HL-60 (cell line): ENCODE data around the gene MYOM3.

ENCODE experiments used
- DNase-seq, 2 experiments: peaks; one replicate each; pipeline ENCODE4 v3.0.0-alpha.2; 2010 to 2020; ENCODE audit warnings: low read depth in 1 of 2, low spot score in 1 of 2
- H3K27ac ChIP-seq: fragments of 250-450 bp; sonication (Bioruptor Pico); replicated peaks from 2 replicates; pipeline ENCODE4 v1.5.1; 2020; ENCODE audit warnings: mild to moderate bottlenecking, moderate library complexity
- H3K27me3 ChIP-seq: fragments of 250-450 bp; sonication (Bioruptor Pico); 2 replicates; pipeline ENCODE4 v1.5.1; 2021; ENCODE audit warnings: mild to moderate bottlenecking, moderate library complexity; ENCODE audit not compliant: insufficient read depth, poor library complexity, severe bottlenecking
- H3K4me3 ChIP-seq: replicated peaks from 2 replicates; pipeline ENCODE4 v1.5.1; 2011; ENCODE audit warnings: mild to moderate bottlenecking, control low read depth, low read length; ENCODE audit not compliant: insufficient read depth
- CTCF ChIP-seq: IDR thresholded peaks from one replicate; pipeline ENCODE4 v1.5.1; 2011; ENCODE audit warnings: low read length, control low read depth, inconsistent platforms; ENCODE audit not compliant: insufficient read depth
- GABPA ChIP-seq: IDR thresholded peaks from 2 replicates; pipeline ENCODE4 v1.6.1; 2012; ENCODE audit warnings: low read depth
- POLR2AphosphoS5 ChIP-seq: IDR thresholded peaks from 2 replicates; pipeline ENCODE4 v1.6.1; 2012; ENCODE audit warnings: low read depth
- REST ChIP-seq: IDR thresholded peaks from 2 replicates; pipeline ENCODE4 v1.6.1; 2012; ENCODE audit warnings: low read depth; ENCODE audit not compliant: insufficient replicate concordance
- SPI1 ChIP-seq: IDR thresholded peaks from 2 replicates; pipeline ENCODE4 v1.6.1; 2012; ENCODE audit warnings: low read depth, mild to moderate bottlenecking, borderline replicate concordance

MYOM3 gene

DNA sequence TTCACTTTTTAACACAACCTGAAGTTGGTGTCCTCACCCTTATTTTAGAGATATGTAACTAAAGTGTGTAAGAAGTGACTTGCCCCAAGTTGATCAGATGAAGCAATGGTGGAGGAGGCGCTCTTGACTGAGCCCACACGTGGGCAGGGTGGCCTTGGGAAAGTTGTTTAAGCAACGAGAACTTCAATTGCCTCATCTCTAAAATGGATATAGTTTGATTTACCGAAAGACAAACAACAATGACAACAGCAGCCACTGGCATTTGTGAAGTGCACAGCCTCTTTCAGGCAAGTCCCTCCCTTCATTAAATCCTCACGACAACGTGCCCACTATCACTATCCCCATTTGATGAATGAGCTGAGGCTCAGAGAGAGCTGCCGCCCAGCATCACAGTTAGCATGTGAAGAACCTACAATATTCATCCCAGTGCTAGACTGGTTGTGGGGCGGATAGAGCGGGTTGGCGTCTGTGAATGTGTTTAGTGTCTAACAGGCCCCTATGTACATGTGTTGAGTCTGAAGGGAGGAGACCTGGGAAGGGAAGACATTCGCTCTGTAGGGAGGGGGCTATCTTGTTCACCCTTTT is 28.0 kb upstream of the MYOM3 start:
- no peak overlapping the region for H3K27ac ChIP-seq
- TF ChIP-seq REST (no peak), CTCF (no peak), GABPA (no peak), SPI1 (no peak), POLR2AphosphoS5 (no peak)
- DNase-seq = no peak
- no peak overlapping the region for H3K4me3 ChIP-seq
- peaks cover 3% of the 10 kb centered on the region for H3K27me3 ChIP-seq

DNA sequence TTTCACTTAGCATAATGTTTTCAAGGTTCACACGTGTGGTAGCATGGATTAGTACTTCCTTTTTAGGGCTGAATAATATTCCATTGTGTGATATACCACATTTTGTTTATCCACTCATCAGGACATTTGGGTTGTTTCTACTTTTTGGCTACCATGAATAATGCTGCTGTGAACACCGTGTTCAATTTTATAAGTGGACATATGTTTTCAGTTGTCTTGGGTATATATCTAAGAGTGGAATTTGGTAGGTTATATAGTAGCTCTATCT is 27.2 kb upstream of the MYOM3 start:
- TF ChIP-seq GABPA = no peak
- TF ChIP-seq SPI1 = no peak
- TF ChIP-seq CTCF = no peak
- no peak for TF ChIP-seq REST
- TF ChIP-seq POLR2AphosphoS5 = no peak
- H3K27me3 ChIP-seq = peaks cover under 1% of the 10 kb centered on the region
- no peak overlapping the region for H3K4me3 ChIP-seq
- no peak overlapping the region for H3K27ac ChIP-seq
- no peak for DNase-seq

DNA sequence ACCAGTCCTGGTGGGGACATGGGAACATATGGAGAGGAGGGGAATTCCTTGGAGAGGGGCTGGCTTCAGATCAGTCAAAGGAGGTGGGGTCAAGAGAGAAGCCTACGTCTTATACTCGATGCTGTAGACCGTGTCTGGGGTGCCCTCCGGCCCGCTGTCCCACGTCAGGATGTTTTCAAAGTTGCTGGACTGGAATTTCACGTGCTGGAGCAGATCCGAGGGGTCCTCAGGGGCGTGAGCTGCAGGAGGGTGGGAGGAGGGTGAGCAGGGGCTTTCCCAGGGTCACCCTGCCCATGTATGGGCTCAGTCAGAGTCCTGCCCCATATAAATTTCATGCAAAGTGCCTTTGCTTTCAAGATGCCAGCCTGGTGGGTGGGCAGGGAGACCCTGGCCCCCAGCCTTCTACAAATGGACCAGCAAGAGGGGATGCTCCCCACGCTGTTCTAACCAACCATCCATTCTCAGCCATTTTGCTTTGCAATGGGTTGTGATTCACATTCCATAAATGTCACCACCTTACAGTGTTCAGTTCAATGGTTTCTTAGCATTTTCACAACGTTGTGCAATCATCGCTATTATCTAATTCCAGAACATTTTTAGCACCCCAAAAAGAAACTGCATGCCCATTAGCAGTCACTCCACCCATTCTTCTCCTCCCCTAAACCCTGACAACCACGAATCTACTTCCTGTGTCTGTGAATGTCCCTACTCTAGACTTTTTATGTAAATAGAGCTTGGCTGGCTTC is 26.7 kb upstream of the MYOM3 start:
- Histone ChIP-seq H3K4me3 (no peak overlapping the region), H3K27me3 (no peaks in the 10 kb centered on the region), H3K27ac (no peak overlapping the region)
- no peak for DNase-seq
- TF ChIP-seq CTCF (no peak), SPI1 (no peak), REST (no peak), POLR2AphosphoS5 (no peak), GABPA (no peak)
